Posterior cingulate gyrus (tissue), 11 donors: ENCODE data around the gene CAPN9.

Experiments
- DNase-seq, 10 donors: peaks; one replicate each; pipeline versions ENCODE4 v3.0.0 to v3.0.0-alpha.2; 2020 to 2021; ENCODE audit warnings: mixed read lengths in 3 of 10
- intact Hi-C: fragments of 100-400 bp; cut with DNase I; formaldehyde crosslinking; loops from one replicate; pipeline ENCODE4 v1.15.1; 2023

The CAPN9 gene

GRCh38 chr1:230790026-230790425 is 42.8 kb downstream of the CAPN9 start:
- intact Hi-C loops, result no loop called here
- peak in 1 of 10 donors; percentile 61 for DNase-seq

GRCh38 chr1:230791986-230792564 is 44.9 kb downstream of the CAPN9 start:
- intact Hi-C loops, result no loop called here
- DNase-seq, result no peak

GRCh38 chr1:230792691-230793462 is 45.7 kb downstream of the CAPN9 start:
- no peak for DNase-seq
- intact Hi-C loops, result no loop called here

DNA sequence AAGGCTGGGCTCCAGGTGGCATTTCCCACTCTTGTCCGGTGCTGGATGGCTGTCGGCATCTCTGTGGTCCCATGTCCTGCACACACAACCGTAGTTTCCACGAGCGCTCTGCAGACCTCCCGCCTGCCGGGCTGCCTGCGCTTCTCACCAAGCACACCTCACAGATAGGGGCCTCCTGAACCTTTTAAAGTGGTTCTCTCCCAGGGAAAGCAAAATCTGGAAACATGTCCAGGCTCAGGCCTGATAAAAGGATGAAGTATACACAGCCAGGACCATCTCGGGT is 46.2 kb downstream of the CAPN9 start:
- intact Hi-C loops, result no loop called here
- no peak for DNase-seq

DNA sequence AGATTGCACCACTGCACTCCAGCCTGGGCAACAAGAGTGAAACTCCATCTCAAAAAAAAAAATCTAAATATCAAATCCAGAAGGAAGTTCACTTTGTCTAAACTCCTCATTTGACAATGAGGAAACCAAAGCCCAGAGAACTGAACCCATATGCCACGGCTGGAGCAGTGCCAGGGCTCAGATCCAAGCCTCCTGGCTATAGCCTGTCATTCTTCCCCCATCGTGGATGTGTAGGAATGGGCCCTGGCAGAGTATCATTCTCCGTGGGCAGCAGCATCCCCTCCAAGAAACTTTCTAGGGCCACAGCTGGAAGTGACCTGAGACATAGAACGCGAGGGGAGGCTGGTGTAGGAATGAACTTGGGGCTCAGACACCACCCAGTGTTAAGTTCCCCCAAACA is 47.2 kb downstream of the CAPN9 start:
- intact Hi-C loops, result no loop called here
- peak in 4 of 10 donors; percentile 17 to 88 (median 52) for DNase-seq

GRCh38 chr1:230794871-230795605 is 47.9 kb downstream of the CAPN9 start:
- no peak for DNase-seq
- intact Hi-C loops, result loop anchor here (5.0 kb wide), 1 partner anchor 187 kb away; no protein-coding TSS in a partner anchor

DNA sequence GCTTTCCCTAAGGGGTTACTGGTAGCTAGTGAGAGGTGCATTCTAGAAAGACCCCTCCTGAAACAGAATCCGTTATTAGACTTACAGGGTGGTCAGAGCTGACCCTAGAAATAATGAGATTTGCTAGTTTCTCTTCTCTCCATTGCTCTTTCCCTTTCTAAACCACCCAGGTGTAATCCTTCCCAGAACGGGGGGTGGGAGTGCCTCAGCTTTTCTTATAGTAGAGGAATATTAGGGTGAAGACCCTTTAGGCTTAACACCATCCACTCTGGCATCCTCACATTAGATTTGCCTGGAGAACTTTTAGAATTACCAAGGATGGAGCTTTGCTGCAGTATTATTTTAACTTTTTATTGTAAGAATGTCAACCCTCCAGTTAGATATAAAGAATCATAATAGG is 49.4 kb downstream of the CAPN9 start:
- intact Hi-C loops, result loop anchor here (5.0 kb wide), 1 partner anchor 186 kb away; no protein-coding TSS in a partner anchor
- DNase-seq, result no peak

DNA sequence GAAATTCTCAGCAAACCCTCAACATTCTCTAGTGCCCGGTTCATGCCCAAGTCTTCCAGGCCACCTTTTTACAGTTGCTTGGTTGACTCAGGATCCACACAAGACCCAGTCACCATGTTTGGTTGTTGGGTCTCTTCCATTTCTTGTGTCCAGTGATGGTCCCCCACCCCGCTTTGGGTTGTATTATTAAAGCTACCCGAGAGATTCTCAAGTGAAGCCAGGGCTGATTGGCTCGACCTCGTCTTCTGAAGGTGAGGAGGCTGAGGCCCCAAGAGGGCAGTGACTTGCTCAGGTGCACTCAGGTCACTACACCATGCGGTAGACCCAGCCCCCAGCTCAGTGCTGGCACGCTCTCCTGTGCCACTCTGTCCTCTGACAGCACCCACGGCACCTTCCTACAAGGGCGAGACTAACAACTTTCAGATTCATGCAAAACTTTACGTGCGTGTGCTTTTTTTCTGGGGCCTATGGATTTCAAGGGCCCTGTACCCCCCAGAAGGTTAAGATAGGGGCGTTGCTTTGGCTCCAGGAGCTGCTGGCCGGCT is 50.3 kb downstream of the CAPN9 start:
- DNase-seq, result no peak
- intact Hi-C loops, result loop anchor here (5.0 kb wide), 1 partner anchor 185 kb away; no protein-coding TSS in a partner anchor

DNA sequence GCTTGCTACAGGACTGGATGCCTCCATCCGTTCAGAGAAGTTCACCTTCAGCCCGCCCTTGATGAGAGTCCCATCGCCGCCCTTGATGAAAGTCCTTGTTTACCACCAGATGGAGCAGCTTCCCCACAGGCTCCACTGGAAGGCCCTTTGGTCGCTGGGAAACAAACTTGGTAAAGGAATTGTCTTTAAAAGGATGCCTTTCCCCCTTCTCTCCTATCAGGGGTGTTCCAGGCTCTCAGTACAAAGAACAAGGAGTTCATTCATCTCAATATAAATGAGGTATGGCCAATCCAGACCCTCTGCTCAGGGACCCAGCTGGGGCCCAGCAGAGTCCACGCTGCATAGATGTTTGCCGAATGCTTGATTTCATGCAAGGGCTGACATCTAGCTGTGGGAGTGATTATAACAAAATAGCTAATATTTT is 50.8 kb downstream of the CAPN9 start:
- intact Hi-C loops, result loop anchor here (1.0 to 5.0 kb wide), 2 partner anchors 119 to 184 kb away; no protein-coding TSS in a partner anchor
- peak; percentile 49 to 95 (median 73) for DNase-seq

DNA sequence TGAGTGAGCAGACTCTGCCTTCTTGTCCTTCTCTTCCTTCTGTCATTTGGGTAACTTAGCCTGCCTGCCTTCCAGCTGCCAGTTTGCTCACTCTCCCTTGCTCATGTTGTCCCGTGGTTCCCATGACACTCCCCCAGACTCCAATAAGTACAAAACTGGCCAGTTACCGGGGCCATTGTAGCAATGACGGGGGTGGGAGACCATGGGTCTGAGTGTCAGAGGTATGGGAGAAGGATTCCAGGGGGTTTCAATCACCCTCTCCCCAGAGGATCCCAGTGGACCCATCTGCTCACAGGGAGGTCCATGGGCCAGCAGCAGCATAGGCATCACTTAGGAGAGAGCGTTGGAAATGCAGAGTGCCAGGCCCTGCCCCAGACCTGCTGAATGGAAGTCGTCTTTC is 51.3 kb downstream of the CAPN9 start:
- no peak for DNase-seq
- intact Hi-C loops, result loop anchor here (1.0 to 5.0 kb wide), 2 partner anchors 119 to 184 kb away; no protein-coding TSS in a partner anchor

- intact Hi-C loops, result loop anchor here (5.0 kb wide), 1 partner anchor 411 kb away; no protein-coding TSS in a partner anchor
- no peak for DNase-seq
These were observed 54.0 kb downstream of the CAPN9 start for GRCh38 chr1:230800891-230801840.

GRCh38 chr1:230804396-230804795 is 57.2 kb downstream of the CAPN9 start:
- no peak for DNase-seq
- intact Hi-C loops, result loop anchor here (5.0 kb wide), 1 partner anchor 408 kb away; no protein-coding TSS in a partner anchor

DNA sequence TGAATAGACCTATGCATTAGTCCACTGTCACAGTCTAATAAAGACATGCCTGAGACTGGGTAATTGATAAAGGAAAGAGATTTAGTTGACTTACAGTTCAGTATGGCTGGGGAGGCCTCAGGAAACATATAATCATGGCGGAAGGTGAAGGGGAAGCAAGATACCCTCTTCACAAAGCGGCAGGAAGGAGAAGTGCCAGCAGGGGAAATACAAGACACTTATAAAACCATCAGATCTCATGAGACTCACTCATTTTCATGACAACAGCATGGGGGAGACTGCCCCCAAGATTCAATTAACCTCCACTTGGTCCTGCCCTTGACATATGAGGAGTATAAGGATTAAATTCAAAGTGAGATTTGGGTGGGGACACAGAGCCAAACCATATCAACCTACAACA is 59.4 kb downstream of the CAPN9 start:
- no peak for DNase-seq
- intact Hi-C loops, result no loop called here

DNA sequence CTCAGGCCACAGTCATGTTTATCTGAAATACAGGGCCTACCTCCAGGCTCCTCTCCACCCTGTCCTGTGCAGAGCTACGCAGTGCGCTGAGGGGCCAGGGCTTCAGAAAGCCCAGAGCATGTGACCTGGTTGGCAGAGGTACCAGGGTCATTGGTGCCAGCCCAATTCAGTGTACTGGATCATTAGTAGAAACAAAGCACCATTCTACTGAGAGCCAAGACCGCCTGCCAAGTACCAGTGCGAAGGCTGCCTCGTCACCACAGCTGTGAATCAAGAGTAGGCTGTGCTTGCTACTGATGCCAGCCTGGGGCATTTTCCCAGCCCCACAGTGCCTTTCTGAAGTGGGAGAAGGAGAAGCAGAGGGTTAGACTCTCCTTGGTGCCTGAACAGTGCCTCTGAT is 59.8 kb downstream of the CAPN9 start:
- intact Hi-C loops, result loop anchor here (1.0 kb wide), 1 partner anchor 52 kb away; no protein-coding TSS in a partner anchor
- peak; percentile 91 to 99 (median 96) for DNase-seq

GRCh38 chr1:230807561-230808280 is 60.5 kb downstream of the CAPN9 start:
- DNase-seq, result peak in 4 of 10 donors; percentile 32 to 83 (median 58)
- intact Hi-C loops, result loop anchor here (1.0 kb wide), 1 partner anchor 52 kb away; no protein-coding TSS in a partner anchor

GRCh38 chr1:230808281-230808872 is 61.2 kb downstream of the CAPN9 start:
- intact Hi-C loops, result no loop called here
- DNase-seq, result peak in 1 of 10 donors; percentile 83

- intact Hi-C loops, result no loop called here
- no peak for DNase-seq
These were observed 62.2 kb downstream of the CAPN9 start for GRCh38 chr1:230809256-230809990.

GRCh38 chr1:230812568-230812967 is 65.4 kb downstream of the CAPN9 start:
- intact Hi-C loops, result no loop called here

More at GRCh38 chr1:230812568-230812967, 65.4 kb downstream of the CAPN9 start:
- DNase-seq, result no peak
